ENCODE results near the gene PPP2R5A.

DNA sequence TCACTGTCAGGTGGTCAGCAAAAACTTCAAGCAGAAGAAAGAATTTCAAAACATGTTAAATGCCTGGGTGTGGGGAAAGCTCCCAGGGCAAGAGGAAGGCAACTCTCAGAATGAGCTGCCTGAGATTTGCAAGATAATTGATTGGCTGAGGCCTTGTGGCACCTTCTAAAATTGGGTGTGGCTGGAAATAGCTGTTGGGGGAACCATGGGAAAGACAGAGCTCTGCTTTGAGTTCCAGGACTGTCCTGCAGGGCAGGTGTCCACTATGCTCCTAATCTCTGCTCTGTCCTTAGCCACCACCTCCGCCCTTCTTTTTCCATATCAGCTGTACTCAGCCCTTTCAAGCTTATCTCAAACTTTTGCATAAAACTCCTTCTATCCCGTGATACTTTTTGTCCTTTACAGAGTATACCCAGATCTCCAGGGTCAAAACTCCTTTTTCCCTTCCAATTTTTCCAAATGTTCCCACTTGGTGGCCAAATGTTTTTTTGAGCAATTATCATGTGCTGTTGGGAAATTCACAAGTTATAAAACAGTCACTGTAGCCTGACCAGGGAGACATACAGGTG, 23.8 kb upstream of the PPP2R5A start:
- TF ChIP-seq, protein P1, sequence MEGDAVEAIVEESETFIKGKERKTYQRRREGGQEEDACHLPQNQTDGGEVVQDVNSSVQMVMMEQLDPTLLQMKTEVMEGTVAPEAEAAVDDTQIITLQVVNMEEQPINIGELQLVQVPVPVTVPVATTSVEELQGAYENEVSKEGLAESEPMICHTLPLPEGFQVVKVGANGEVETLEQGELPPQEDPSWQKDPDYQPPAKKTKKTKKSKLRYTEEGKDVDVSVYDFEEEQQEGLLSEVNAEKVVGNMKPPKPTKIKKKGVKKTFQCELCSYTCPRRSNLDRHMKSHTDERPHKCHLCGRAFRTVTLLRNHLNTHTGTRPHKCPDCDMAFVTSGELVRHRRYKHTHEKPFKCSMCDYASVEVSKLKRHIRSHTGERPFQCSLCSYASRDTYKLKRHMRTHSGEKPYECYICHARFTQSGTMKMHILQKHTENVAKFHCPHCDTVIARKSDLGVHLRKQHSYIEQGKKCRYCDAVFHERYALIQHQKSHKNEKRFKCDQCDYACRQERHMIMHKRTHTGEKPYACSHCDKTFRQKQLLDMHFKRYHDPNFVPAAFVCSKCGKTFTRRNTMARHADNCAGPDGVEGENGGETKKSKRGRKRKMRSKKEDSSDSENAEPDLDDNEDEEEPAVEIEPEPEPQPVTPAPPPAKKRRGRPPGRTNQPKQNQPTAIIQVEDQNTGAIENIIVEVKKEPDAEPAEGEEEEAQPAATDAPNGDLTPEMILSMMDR (conservative IDR thresholded peaks at IDR 0.05; ENCODE audit: low read length) = no peak
- no peak for TF ChIP-seq EZH2phosphoT487 (IDR thresholded peaks at IDR 0.05; ENCODE audit: borderline replicate concordance, low read depth, low read length)
